CD14-positive monocyte (primary cell): ENCODE results near the gene YIPF6. TPM values are rescaled to one million over a fixed set of nuclear protein-coding genes. Genes with fewer than 3 reads are reported as not detected.

ENCODE experiments used
- DNase-seq, 3 donors: peaks; one replicate each; pipeline ENCODE4 v3.0.0-alpha.2; 2011 to 2022
- H2AFZ ChIP-seq: 2 replicates; pipeline ENCODE4 v1.6.0; 2012; ENCODE audit warnings: mild to moderate bottlenecking, low read depth, low read length, inconsistent platforms; ENCODE audit not compliant: insufficient read depth, poor library complexity, severe bottlenecking
- H3K27ac ChIP-seq, 2 donors: 1 replicate in 1 of 2; 2 replicates in 1 of 2; pipeline ENCODE4 v1.5.1; 2012 to 2013; ENCODE audit warnings: low read length in 2 of 2, control low read depth in 1 of 2, inconsistent platforms in 1 of 2, low read depth in 1 of 2, mild to moderate bottlenecking in 1 of 2
- H3K27me3 ChIP-seq, 2 donors: one replicate each; pipeline versions ENCODE4 v1.6.0 to v1.6.1; 2011 to 2013; ENCODE audit warnings: low read length in 2 of 2; ENCODE audit not compliant: control insufficient read depth in 2 of 2, insufficient read depth in 2 of 2
- H3K36me3 ChIP-seq, 2 donors: replicated peaks in 1 of 2; 1 replicate in 1 of 2; 2 replicates in 1 of 2; pipeline versions ENCODE4 v1.5.1 to v1.6.1; 2012 to 2013; ENCODE audit warnings: low read length in 2 of 2, control low read depth in 1 of 2, inconsistent platforms in 1 of 2, mild to moderate bottlenecking in 1 of 2; ENCODE audit not compliant: insufficient read depth in 2 of 2, control insufficient read depth in 1 of 2
- H3K4me1 ChIP-seq, 2 donors: 1 replicate in 1 of 2; 2 replicates in 1 of 2; pipeline versions ENCODE4 v1.5.1 to v1.6.1; 2012 to 2013; ENCODE audit warnings: low read length in 2 of 2, control low read depth in 1 of 2, inconsistent platforms in 1 of 2, mild to moderate bottlenecking in 1 of 2, moderate library complexity in 1 of 2; ENCODE audit not compliant: insufficient read depth in 2 of 2, control insufficient read depth in 1 of 2
- H3K4me2 ChIP-seq: replicated peaks from 2 replicates; pipeline ENCODE3; 2012; ENCODE audit warnings: low read length, moderate library complexity, mild to moderate bottlenecking; ENCODE audit not compliant: poor library complexity, severe bottlenecking; ENCODE audit errors: extremely low read depth
- H3K4me3 ChIP-seq, 3 experiments: fragments of 200-600 bp in 1 of 3; sonication (generic) in 1 of 3; replicated peaks in 1 of 3; 1 replicate in 2 of 3; 2 replicates in 1 of 3; pipeline ENCODE4 v1.5.1; 2011 to 2013; ENCODE audit warnings: low read length in 3 of 3, mild to moderate bottlenecking in 3 of 3, control low read depth in 2 of 3, low read depth in 2 of 3, inconsistent platforms in 1 of 3, moderate library complexity in 1 of 3
- H3K79me2 ChIP-seq: 2 replicates; pipeline ENCODE4 v1.6.0; 2012; ENCODE audit warnings: mild to moderate bottlenecking, control low read depth, inconsistent platforms, low read length, moderate library complexity; ENCODE audit not compliant: insufficient read depth
- H3K9ac ChIP-seq: 2 replicates; pipeline ENCODE4 v1.6.0; 2017; ENCODE audit warnings: low read length, mild to moderate bottlenecking; ENCODE audit not compliant: insufficient read depth, poor library complexity, severe bottlenecking
- H3K9me3 ChIP-seq, 2 donors: replicated peaks in 1 of 2; 1 replicate in 1 of 2; 2 replicates in 1 of 2; pipeline versions ENCODE4 v1.5.1 to v1.6.1; 2012 to 2013; ENCODE audit warnings: low read length in 2 of 2, control low read depth in 1 of 2; ENCODE audit not compliant: control insufficient read depth in 1 of 2, insufficient read depth in 1 of 2
- H4K20me1 ChIP-seq: 2 replicates; pipeline ENCODE4 v1.6.0; 2012; ENCODE audit warnings: mild to moderate bottlenecking, low read length, control low read depth, moderate library complexity; ENCODE audit not compliant: insufficient read depth
- H3K27ac Mint-ChIP-seq, 7 donors: one replicate each; pipeline ENCODE4 v1.8.0; 2020; ENCODE audit warnings: mild to moderate bottlenecking in 7 of 7, mixed read lengths in 7 of 7, moderate library complexity in 6 of 7, inconsistent platforms in 2 of 7
- H3K27me3 Mint-ChIP-seq, 3 donors: one replicate each; pipeline ENCODE4 v1.8.0; 2021 to 2022; ENCODE audit warnings: low read depth in 3 of 3, mild to moderate bottlenecking in 3 of 3, mixed read lengths in 3 of 3, moderate library complexity in 3 of 3, inconsistent platforms in 1 of 3
- H3K36me3 Mint-ChIP-seq, 2 donors: one replicate each; pipeline ENCODE4 v1.8.0; 2020; ENCODE audit warnings: mixed read lengths in 2 of 2, inconsistent platforms in 1 of 2, mild to moderate bottlenecking in 1 of 2
- H3K4me1 Mint-ChIP-seq: one replicate; pipeline ENCODE4 v1.8.0; 2020; ENCODE audit warnings: mild to moderate bottlenecking, mixed read lengths
- H3K4me3 Mint-ChIP-seq, 2 donors: one replicate each; pipeline ENCODE4 v1.8.0; 2020; ENCODE audit warnings: mild to moderate bottlenecking in 2 of 2, mixed read lengths in 2 of 2, moderate library complexity in 1 of 2
- H3K9me3 Mint-ChIP-seq, 7 donors: one replicate each; pipeline ENCODE4 v1.8.0; 2020 to 2022; ENCODE audit warnings: mixed read lengths in 7 of 7, mild to moderate bottlenecking in 6 of 7, moderate library complexity in 6 of 7, inconsistent platforms in 2 of 7
- CTCF ChIP-seq: fragments of 200-600 bp; IDR thresholded peaks from one replicate; pipeline ENCODE4 v1.8.0; 2022; ENCODE audit warnings: antibody characterized with exemption, mild to moderate bottlenecking
- WGBS: methylation state at CpG from one replicate; pipeline ENCODE4 v1.1.5; 2013; ENCODE audit warnings: missing lambda C conversion rate; ENCODE audit not compliant: insufficient coverage; 5-methylcytosine and 5-hydroxymethylcytosine counted together
- intact Hi-C, 2 donors: fragments of 100-400 bp; cut with micrococcal nuclease; formaldehyde crosslinking; loops; one replicate each; pipeline versions ENCODE4 v1.15.0 to v1.15.1; 2023
- polyA plus RNA-seq, 3 donors: library from polyadenylated mRNA; depleted of rRNA in 1 of 3; unstranded in 2 of 3; stranded (reverse) in 1 of 3; fragments of 300-500 nt in 2 of 3; fragments of >200 nt in 1 of 3; fragmentation: Illumina TruSeq in 2 of 3; gene quantifications; 1 replicate in 2 of 3; 2 replicates in 1 of 3; pipeline ENCODE4 v1.2.3, GENCODE V29; 2012 to 2021

The YIPF6 gene
- polyA plus RNA-seq, 3 donors, result 3.8 to 23.6 (median 21.0) TPM

- Histone ChIP-seq H3K36me3 (no peaks in the 10 kb centered on the region), H3K27ac (no peak overlapping the region), H4K20me1 (no peaks in the 10 kb centered on the region), H2AFZ (no peak overlapping the region), H3K9me3 (no peaks in the 10 kb centered on the region), H3K9ac (no peak overlapping the region), H3K4me1 (no peaks in the 10 kb centered on the region), H3K79me2 (no peaks in the 10 kb centered on the region), H3K27me3 (no peaks in the 10 kb centered on the region), H3K4me3 (no peak overlapping the region), H3K4me2 (no peak overlapping the region)
- WGBS, result 93% methylated on average over 3 of the region's 4 CpGs
- no peak for DNase-seq
- intact Hi-C loops, result no loop called here
- H3K4me3 Mint-ChIP-seq, result no peak overlapping the region
- no peak for TF ChIP-seq CTCF
- H3K4me1 Mint-ChIP-seq, result no peaks in the 10 kb centered on the region
- no peaks in the 10 kb centered on the region for H3K36me3 Mint-ChIP-seq
- peaks cover 0 to 6% (median 0%) of the 10 kb centered on the region in 7 donors for H3K9me3 Mint-ChIP-seq
- no peak overlapping the region for H3K27ac Mint-ChIP-seq
- peaks cover 2 to 6% (median 5%) of the 10 kb centered on the region in 3 donors for H3K27me3 Mint-ChIP-seq
These were observed 11.6 kb upstream of the YIPF6 start for GRCh38 chrX:68487254-68487653.

GRCh38 chrX:68487924-68488323, 10.9 kb upstream of the YIPF6 start:
- no peak overlapping the region for H3K4me2 ChIP-seq
- WGBS, result no CpG with 5 or more reads among the region's 1 CpG
- no peak for DNase-seq
- no peak overlapping the region for H3K27ac Mint-ChIP-seq
- H3K9me3 Mint-ChIP-seq, result peaks cover 0 to 9% (median 2%) of the 10 kb centered on the region in 7 donors
- no peak overlapping the region for H3K4me3 ChIP-seq
- H4K20me1 ChIP-seq, result no peaks in the 10 kb centered on the region
- no peak overlapping the region for H2AFZ ChIP-seq
- H3K4me1 Mint-ChIP-seq, result no peaks in the 10 kb centered on the region
- H3K36me3 ChIP-seq, result no peaks in the 10 kb centered on the region
- TF ChIP-seq CTCF, result no peak
- H3K4me1 ChIP-seq, result no peaks in the 10 kb centered on the region
- H3K27me3 ChIP-seq, result no peaks in the 10 kb centered on the region
- H3K27me3 Mint-ChIP-seq, result peaks cover 2 to 6% (median 5%) of the 10 kb centered on the region in 3 donors
- H3K79me2 ChIP-seq, result no peaks in the 10 kb centered on the region
- intact Hi-C loops, result no loop called here
- no peak overlapping the region for H3K27ac ChIP-seq
- no peak overlapping the region for H3K9ac ChIP-seq
- H3K4me3 Mint-ChIP-seq, result no peak overlapping the region
- H3K9me3 ChIP-seq, result no peaks in the 10 kb centered on the region
- H3K36me3 Mint-ChIP-seq, result no peaks in the 10 kb centered on the region
